Measurements from ENCODE around the gene NDC80.

GRCh38 chr18:2536493-2536892, 34.9 kb upstream of the NDC80 start:
- TF ChIP-seq CTCF (IDR thresholded peaks at IDR 0.05) (no peak), POLR2A (IDR thresholded peaks at IDR 0.05) (no peak)

All from right lobe of liver (tissue), 4 donors.